NB4 (cell line): ENCODE data around the gene ASS1.

ENCODE experiments used
- DNase-seq: peaks from one replicate; pipeline ENCODE4 v3.0.0; 2010; ENCODE audit warnings: low read depth
- H3K4me3 ChIP-seq: one replicate; pipeline ENCODE4 v1.5.1; 2011; ENCODE audit warnings: mild to moderate bottlenecking, low read depth, low read length, moderate library complexity
- CTCF ChIP-seq: IDR thresholded peaks from one replicate; pipeline ENCODE4 v1.5.1; 2012; ENCODE audit warnings: low read depth, low read length
- MAX ChIP-seq: IDR thresholded peaks from 2 replicates; pipeline ENCODE4 v1.6.1; 2011; ENCODE audit warnings: low read depth, low read length
- MYC ChIP-seq: IDR thresholded peaks from 2 replicates; pipeline ENCODE4 v1.6.1; 2011; ENCODE audit warnings: low read depth, low read length
- POLR2A ChIP-seq: IDR thresholded peaks from 2 replicates; pipeline ENCODE4 v1.6.1; 2011; ENCODE audit warnings: mild to moderate bottlenecking; ENCODE audit not compliant: insufficient read length; ENCODE audit errors: extremely low read depth

Gene ASS1

GRCh38 chr9:130453487-130453886 lies 8.7 kb downstream of the ASS1 start:
- DNase-seq, result no peak

GRCh38 chr9:130454096-130454811 lies 9.5 kb downstream of the ASS1 start:
- H3K4me3 ChIP-seq, result no peak overlapping the region
- TF ChIP-seq POLR2A, result no peak
- no peak for TF ChIP-seq MYC
- no peak for TF ChIP-seq CTCF
- TF ChIP-seq MAX, result no peak
- no peak for DNase-seq

More at GRCh38 chr9:130453487-130453886, 8.7 kb downstream of the ASS1 start:
- TF ChIP-seq CTCF (no peak), POLR2A (no peak), MYC (no peak), MAX (no peak)
- H3K4me3 ChIP-seq, result no peak overlapping the region

- no peak overlapping the region for H3K4me3 ChIP-seq
- no peak for TF ChIP-seq MAX
- no peak for TF ChIP-seq MYC
- TF ChIP-seq CTCF, result no peak
- no peak for TF ChIP-seq POLR2A
- no peak for DNase-seq
Observed at GRCh38 chr9:130454812-130455325, 10.1 kb downstream of the ASS1 start.

GRCh38 chr9:130458027-130458803 lies 13.5 kb downstream of the ASS1 start:
- no peak overlapping the region for H3K4me3 ChIP-seq
- TF ChIP-seq MYC (no peak), CTCF (no peak), MAX (no peak), POLR2A (no peak)
- no peak for DNase-seq

- no peak overlapping the region for H3K4me3 ChIP-seq
- no peak for DNase-seq
- TF ChIP-seq MAX (no peak), CTCF (no peak), POLR2A (no peak), MYC (no peak)
Observed at GRCh38 chr9:130458804-130459067, 14.0 kb downstream of the ASS1 start.
